Measurements from ENCODE around the gene NPTN. TPM values are rescaled to one million over a fixed set of nuclear protein-coding genes. Genes with fewer than 3 reads are reported as not detected.

NPTN gene
- total RNA-seq, 3 donors from 2014 or later: 82.1 to 107 (median 104) TPM

GRCh38 chr15:73522011-73522410 lies 111.2 kb downstream of the NPTN start:
- Histone ChIP-seq H3K27ac (no peak overlapping the region), H3K36me3 (no peaks in the 10 kb centered on the region), H3K4me3 (no peak overlapping the region), H3K27me3 (no peaks in the 10 kb centered on the region), H3K4me1 (no peaks in the 10 kb centered on the region), H3K9me3 (no peaks in the 10 kb centered on the region)
- intact Hi-C loops (cut with DNase I; ENCODE audit: low total_unique reads): no loop called here
- DNase-seq (ENCODE audit: low spot score in 2 of 2): no peak
- no peak for TF ChIP-seq POLR2AphosphoS5 (IDR thresholded peaks at IDR 0.05)
- TF ChIP-seq CTCF (IDR thresholded peaks at IDR 0.05): no peak
- TF ChIP-seq POLR2A (IDR thresholded peaks at IDR 0.05): no peak

- no peak overlapping the region for H3K4me3 ChIP-seq
- no peak for DNase-seq (ENCODE audit: low spot score in 2 of 2)
- H3K27me3 ChIP-seq: no peaks in the 10 kb centered on the region
- intact Hi-C loops (cut with DNase I; ENCODE audit: low total_unique reads): no loop called here
- TF ChIP-seq POLR2A (IDR thresholded peaks at IDR 0.05) (no peak), POLR2AphosphoS5 (IDR thresholded peaks at IDR 0.05) (no peak)
- H3K27ac ChIP-seq: no peak overlapping the region
- H3K4me1 ChIP-seq: no peaks in the 10 kb centered on the region
- no peaks in the 10 kb centered on the region for H3K9me3 ChIP-seq
- no peaks in the 10 kb centered on the region for H3K36me3 ChIP-seq
Observed at GRCh38 chr15:73518876-73519733, 114.1 kb downstream of the NPTN start.

GRCh38 chr15:73518180-73518862 lies 114.9 kb downstream of the NPTN start:
- no peaks in the 10 kb centered on the region for H3K9me3 ChIP-seq
- DNase-seq (ENCODE audit: low spot score in 2 of 2): no peak
- H3K27ac ChIP-seq: no peak overlapping the region
- no peaks in the 10 kb centered on the region for H3K36me3 ChIP-seq
- intact Hi-C loops (cut with DNase I; ENCODE audit: low total_unique reads): no loop called here
- TF ChIP-seq POLR2AphosphoS5 (IDR thresholded peaks at IDR 0.05): no peak
- no peak for TF ChIP-seq POLR2A (IDR thresholded peaks at IDR 0.05)
- no peak for TF ChIP-seq CTCF (IDR thresholded peaks at IDR 0.05)
- H3K27me3 ChIP-seq: no peaks in the 10 kb centered on the region
- H3K4me1 ChIP-seq: no peaks in the 10 kb centered on the region
- no peak overlapping the region for H3K4me3 ChIP-seq

GRCh38 chr15:73517566-73517965 lies 115.6 kb downstream of the NPTN start:
- Histone ChIP-seq H3K9me3 (no peaks in the 10 kb centered on the region), H3K36me3 (no peaks in the 10 kb centered on the region), H3K27ac (no peak overlapping the region), H3K27me3 (no peaks in the 10 kb centered on the region), H3K4me1 (no peaks in the 10 kb centered on the region), H3K4me3 (no peak overlapping the region)
- no peak for DNase-seq (ENCODE audit: low spot score in 2 of 2)
- intact Hi-C loops (cut with DNase I; ENCODE audit: low total_unique reads): no loop called here
- TF ChIP-seq POLR2A (IDR thresholded peaks at IDR 0.05): no peak
- TF ChIP-seq CTCF (IDR thresholded peaks at IDR 0.05): no peak
- no peak for TF ChIP-seq POLR2AphosphoS5 (IDR thresholded peaks at IDR 0.05)

- Histone ChIP-seq H3K27me3 (no peaks in the 10 kb centered on the region), H3K9me3 (no peaks in the 10 kb centered on the region), H3K4me1 (no peaks in the 10 kb centered on the region), H3K36me3 (no peaks in the 10 kb centered on the region), H3K4me3 (no peak overlapping the region), H3K27ac (no peak overlapping the region)
- intact Hi-C loops (cut with DNase I; ENCODE audit: low total_unique reads): no loop called here
- no peak for TF ChIP-seq CTCF (IDR thresholded peaks at IDR 0.05)
- no peak for TF ChIP-seq POLR2AphosphoS5 (IDR thresholded peaks at IDR 0.05)
- TF ChIP-seq POLR2A (IDR thresholded peaks at IDR 0.05): no peak
- no peak for DNase-seq (ENCODE audit: low spot score in 2 of 2)
Observed at GRCh38 chr15:73515527-73515926, 117.7 kb downstream of the NPTN start.

Other genes starting within 250 kb of the NPTN start
- not detected for gene REC114, start 190.2 kb downstream of the NPTN start, total RNA-seq
- 100 to 1,000 TPM in 1 of 3 donors, 10 to 100 TPM in 2; 20.9 to 119 (median 73.7) TPM for gene CD276, start 51.0 kb upstream of the NPTN start, total RNA-seq
- gene INSYN1, start 120.0 kb upstream of the NPTN start, total RNA-seq: 1 to 10 TPM; 1.9 to 8.3 (median 2.0) TPM
- not detected for gene TBC1D21, start 240.2 kb upstream of the NPTN start, total RNA-seq

Data from breast epithelium (tissue), 4 donors.